Retinal pigment epithelial cell (primary cell): ENCODE results near the gene TPP1.

Experiments used
- DNase-seq: peaks from one replicate; pipeline ENCODE4 v3.0.0-alpha.2; 2010; ENCODE audit warnings: low read depth
- H3K4me3 ChIP-seq: 2 replicates; pipeline ENCODE4 v1.5.1; 2011; ENCODE audit warnings: mild to moderate bottlenecking, low read length, control low read depth, moderate library complexity
- TF ChIP-seq, protein P1 (sequence below): conservative IDR thresholded peaks from 2 replicates; pipeline ENCODE4 v1.5.1; 2011; ENCODE audit warnings: low read depth, low read length, control low read depth, inconsistent platforms

TPP1 gene

DNA sequence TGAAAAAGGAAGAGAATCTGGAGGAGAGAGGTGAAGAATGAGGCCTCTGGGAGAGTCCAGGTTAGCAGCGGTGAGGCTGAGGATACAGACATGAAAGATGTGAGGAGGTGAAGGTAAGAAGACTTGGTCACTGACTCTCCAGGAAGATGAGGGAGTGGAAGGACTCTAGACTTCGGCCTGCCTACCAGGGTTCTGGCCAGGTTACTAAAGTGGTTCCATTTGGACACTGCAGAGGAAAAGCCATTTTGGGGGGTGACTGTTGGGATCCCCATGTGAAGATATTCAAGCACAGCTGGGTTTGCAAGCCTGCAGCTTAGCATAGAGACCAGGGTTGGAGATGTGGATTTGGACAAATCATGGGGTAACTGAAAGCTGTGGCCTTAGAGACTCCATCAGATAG, 28.6 kb upstream of the TPP1 start:
- TF ChIP-seq, protein P1, sequence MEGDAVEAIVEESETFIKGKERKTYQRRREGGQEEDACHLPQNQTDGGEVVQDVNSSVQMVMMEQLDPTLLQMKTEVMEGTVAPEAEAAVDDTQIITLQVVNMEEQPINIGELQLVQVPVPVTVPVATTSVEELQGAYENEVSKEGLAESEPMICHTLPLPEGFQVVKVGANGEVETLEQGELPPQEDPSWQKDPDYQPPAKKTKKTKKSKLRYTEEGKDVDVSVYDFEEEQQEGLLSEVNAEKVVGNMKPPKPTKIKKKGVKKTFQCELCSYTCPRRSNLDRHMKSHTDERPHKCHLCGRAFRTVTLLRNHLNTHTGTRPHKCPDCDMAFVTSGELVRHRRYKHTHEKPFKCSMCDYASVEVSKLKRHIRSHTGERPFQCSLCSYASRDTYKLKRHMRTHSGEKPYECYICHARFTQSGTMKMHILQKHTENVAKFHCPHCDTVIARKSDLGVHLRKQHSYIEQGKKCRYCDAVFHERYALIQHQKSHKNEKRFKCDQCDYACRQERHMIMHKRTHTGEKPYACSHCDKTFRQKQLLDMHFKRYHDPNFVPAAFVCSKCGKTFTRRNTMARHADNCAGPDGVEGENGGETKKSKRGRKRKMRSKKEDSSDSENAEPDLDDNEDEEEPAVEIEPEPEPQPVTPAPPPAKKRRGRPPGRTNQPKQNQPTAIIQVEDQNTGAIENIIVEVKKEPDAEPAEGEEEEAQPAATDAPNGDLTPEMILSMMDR, result no peak
- no peak overlapping the region for H3K4me3 ChIP-seq
- no peak for DNase-seq

- TF ChIP-seq, protein P1, result no peak
- H3K4me3 ChIP-seq, result no peak overlapping the region
- DNase-seq, result no peak
These were observed 27.9 kb upstream of the TPP1 start for GRCh38 chr11:6646918-6647679.

DNA sequence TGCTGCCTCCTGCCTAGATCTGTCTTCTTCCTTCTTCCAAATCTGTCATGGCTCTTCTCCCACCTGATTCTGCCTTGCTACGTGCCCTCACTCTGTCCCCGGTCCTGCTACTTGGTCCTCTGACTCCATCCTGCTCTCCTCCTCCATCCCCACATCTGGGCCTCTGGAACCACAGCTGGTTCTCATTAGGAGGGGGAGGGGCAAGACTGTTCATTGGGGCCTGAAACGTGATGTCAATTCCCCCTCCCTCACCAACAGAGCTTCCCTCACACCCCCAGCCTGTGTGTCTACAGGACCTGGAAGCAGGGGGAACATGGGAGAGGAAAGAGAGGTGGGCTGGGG, 27.3 kb upstream of the TPP1 start:
- TF ChIP-seq, protein P1, result no peak
- DNase-seq, result no peak
- H3K4me3 ChIP-seq, result no peak overlapping the region

DNA sequence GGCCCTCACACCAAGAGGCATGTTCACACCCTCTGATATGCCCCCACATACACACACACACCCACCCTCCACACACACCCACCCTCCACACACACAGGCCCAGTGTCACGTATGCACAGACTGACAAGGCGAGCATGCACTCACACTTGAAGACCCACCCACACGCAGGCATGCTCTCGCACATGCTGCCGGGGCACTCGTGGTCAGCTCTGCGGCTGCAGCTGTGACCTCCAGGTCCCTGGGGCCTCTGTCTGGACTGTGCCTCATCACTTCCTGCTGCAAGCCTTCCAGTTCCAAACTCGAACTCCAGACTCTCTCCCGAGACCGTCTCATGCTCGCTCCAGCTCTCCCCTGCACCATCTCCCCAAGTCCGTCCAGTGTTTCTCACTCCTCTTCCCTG, 26.8 kb upstream of the TPP1 start:
- H3K4me3 ChIP-seq, result no peak overlapping the region
- no peak for DNase-seq
- TF ChIP-seq, protein P1, result no peak

DNA sequence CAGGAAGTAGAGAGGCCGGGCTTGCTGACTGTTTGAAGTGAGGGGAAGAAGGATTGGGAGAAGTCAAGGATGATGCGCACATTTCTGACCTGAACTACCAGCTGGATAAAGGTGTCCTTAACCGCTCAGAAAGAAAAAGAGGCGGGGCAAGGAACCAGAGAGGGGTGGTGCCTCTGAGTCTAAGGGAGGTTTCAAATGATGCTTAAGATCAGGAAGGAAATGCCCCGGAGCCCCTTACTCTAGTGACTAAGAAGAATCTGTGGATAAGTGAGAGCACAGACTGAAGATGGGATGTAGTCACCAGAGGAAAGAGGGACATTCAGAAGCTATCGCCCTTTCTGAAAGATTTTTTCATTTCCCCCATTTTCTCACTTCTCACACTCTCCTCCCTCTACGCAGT, 23.7 kb upstream of the TPP1 start:
- DNase-seq, result no peak
- no peak overlapping the region for H3K4me3 ChIP-seq
- TF ChIP-seq, protein P1, result no peak

DNA sequence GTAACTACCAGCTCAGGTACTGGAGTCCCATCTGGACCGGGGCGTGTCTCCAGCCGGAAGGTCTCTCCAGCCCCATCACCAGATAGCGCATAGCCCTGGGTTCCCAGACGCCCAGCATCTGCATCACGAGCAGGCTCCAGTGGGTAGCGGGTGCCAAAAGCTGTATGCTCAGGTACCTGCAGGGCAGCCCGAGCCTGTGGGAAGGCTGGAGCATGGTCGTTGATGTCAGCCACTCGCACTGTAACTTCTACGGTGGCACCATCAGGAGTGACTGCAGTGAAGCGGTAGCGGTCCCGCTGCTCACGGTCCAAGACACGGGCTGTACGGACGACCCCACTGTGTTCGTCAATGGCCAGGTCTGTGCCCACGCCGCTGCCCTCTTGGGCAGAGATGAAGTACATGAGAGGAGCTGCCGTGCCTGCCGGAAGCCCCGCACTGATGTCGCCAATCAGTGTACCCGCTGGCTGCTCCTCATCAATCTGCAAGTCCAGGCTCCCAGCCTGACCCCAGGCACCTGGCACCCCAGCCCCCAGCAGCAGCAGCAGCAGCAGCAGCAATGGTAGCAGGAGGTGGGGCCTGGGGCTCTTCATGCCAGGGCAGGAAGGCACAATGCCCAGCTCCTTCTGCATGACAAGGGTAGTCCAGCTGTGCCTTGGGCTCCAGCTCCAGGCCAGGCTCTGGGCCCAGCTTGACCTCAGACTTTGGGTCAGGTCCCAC, 21.9 kb upstream of the TPP1 start:
- TF ChIP-seq, protein P1, result no peak
- no peak for DNase-seq
- H3K4me3 ChIP-seq, result no peak overlapping the region
